Smooth muscle cell (in vitro differentiated cells): Measurements from ENCODE around the gene FAM72A. TPM values are rescaled to one million over a fixed set of nuclear protein-coding genes. Genes with fewer than 3 reads are reported as not detected.
"Not testable (repeated sequence)": the region's sequence is repeated elsewhere in the genome, so short reads cannot be mapped to it uniquely, and the experiment has no call there.

ENCODE experiments used
- DNase-seq: peaks from one replicate; lab custom pipeline; 2025; ENCODE audit not compliant: unreplicated experiment; lab: John Stamatoyannopoulos, UW
- H2AFZ ChIP-seq: fragments of 200-600 bp; sonication (generic); 2 replicates; pipeline ENCODE4 v1.6.0; 2016; ENCODE audit warnings: antibody characterized with exemption, low read depth, mild to moderate bottlenecking
- H3F3A ChIP-seq: fragments of 200-600 bp; sonication (generic); 2 replicates; pipeline ENCODE4 v1.6.0; 2017; ENCODE audit warnings: antibody characterized with exemption, low read depth
- H3K27ac ChIP-seq: fragments of 200-600 bp; sonication (generic); 2 replicates; pipeline ENCODE4 v1.5.1; 2016; ENCODE audit warnings: low read depth, mild to moderate bottlenecking
- H3K27me3 ChIP-seq: fragments of 200-600 bp; sonication (generic); 2 replicates; pipeline ENCODE4 v1.6.1; 2016; ENCODE audit warnings: low read depth, mild to moderate bottlenecking
- H3K36me3 ChIP-seq: fragments of 200-600 bp; sonication (generic); 2 replicates; pipeline ENCODE4 v1.5.1; 2016; ENCODE audit warnings: low read depth
- H3K4me1 ChIP-seq: fragments of 200-600 bp; sonication (generic); 2 replicates; pipeline ENCODE4 v1.5.1; 2016; ENCODE audit warnings: low read depth
- H3K4me2 ChIP-seq: fragments of 200-600 bp; sonication (generic); 2 replicates; pipeline ENCODE4 v1.6.0; 2016; ENCODE audit warnings: mild to moderate bottlenecking
- H3K4me3 ChIP-seq: fragments of 200-600 bp; sonication (generic); 2 replicates; pipeline ENCODE4 v1.5.1; 2016; ENCODE audit warnings: mild to moderate bottlenecking
- H3K79me2 ChIP-seq: fragments of 200-600 bp; sonication (generic); 2 replicates; pipeline ENCODE4 v1.6.0; 2016; ENCODE audit warnings: low read depth, mild to moderate bottlenecking
- H3K9ac ChIP-seq: fragments of 200-600 bp; sonication (generic); 2 replicates; pipeline ENCODE4 v1.6.0; 2016; ENCODE audit warnings: low read depth
- H3K9me3 ChIP-seq: fragments of 200-600 bp; sonication (generic); replicated peaks from 2 replicates; pipeline ENCODE4 v1.5.1; 2016; ENCODE audit warnings: low read depth
- H4K20me1 ChIP-seq: fragments of 200-600 bp; sonication (generic); 2 replicates; pipeline ENCODE4 v1.6.0; 2016; ENCODE audit warnings: low read depth
- CTCF ChIP-seq: fragments of 200-600 bp; sonication (generic); IDR thresholded peaks from 2 replicates; pipeline ENCODE4 v1.5.1; 2017; ENCODE audit warnings: borderline replicate concordance, mild to moderate bottlenecking, antibody characterized with exemption; ENCODE audit not compliant: insufficient read depth, poor library complexity, severe bottlenecking
- WGBS: methylation state at CpG from one replicate; pipeline ENCODE4 v1.1.7; 2016; ENCODE audit warnings: low lambda C conversion rate; 5-methylcytosine and 5-hydroxymethylcytosine counted together
- polyA plus RNA-seq: library from polyadenylated mRNA; unstranded; fragments of >200 nt; fragmentation: Nextera tagmentation; extraction: Ambion mirVana; gene quantifications from 2 replicates; pipeline ENCODE4 v1.2.1, GENCODE V29; 2016
- total RNA-seq: library from RNA; depleted of rRNA; stranded (reverse); fragments of >200 nt; gene quantifications from 2 replicates; pipeline ENCODE4 v1.2.3, GENCODE V29; 2014

Gene FAM72A
- total and polyA plus RNA-seq, 2 experiments from 2014 or later: 2.9 to 3.7 TPM

- not testable (repeated sequence) for H2AFZ ChIP-seq, H4K20me1 ChIP-seq, H3F3A ChIP-seq, H3K4me1 ChIP-seq, DNase-seq, H3K9me3 ChIP-seq, H3K36me3 ChIP-seq, H3K27me3 ChIP-seq, H3K79me2 ChIP-seq, H3K4me3 ChIP-seq
- peak overlapping the region; percentile 41 for H3K9ac ChIP-seq
- WGBS: 18% methylated on average over 9 of the region's 9 CpGs
- H3K4me2 ChIP-seq: peak overlapping the region; percentile 32
- H3K27ac ChIP-seq: peak overlapping the region; percentile 80
These were observed 24.3 kb downstream of the FAM72A start for GRCh38 chr1:206178061-206178989.

- H2AFZ ChIP-seq, H3K4me3 ChIP-seq, H3F3A ChIP-seq, H3K4me2 ChIP-seq, H3K79me2 ChIP-seq, H3K27ac ChIP-seq, H3K27me3 ChIP-seq, H3K9me3 ChIP-seq, H3K4me1 ChIP-seq, DNase-seq, H3K36me3 ChIP-seq, H3K9ac ChIP-seq, H4K20me1 ChIP-seq: not testable (repeated sequence)
- 10% methylated on average over 1 of the region's 2 CpGs for WGBS
These were observed 26.5 kb downstream of the FAM72A start for GRCh38 chr1:206176114-206176502.

- H3F3A ChIP-seq, H3K4me1 ChIP-seq, H3K4me3 ChIP-seq, H3K36me3 ChIP-seq, H3K79me2 ChIP-seq, H3K4me2 ChIP-seq, H3K9ac ChIP-seq, H2AFZ ChIP-seq, H3K9me3 ChIP-seq, DNase-seq, H3K27ac ChIP-seq, H3K27me3 ChIP-seq, H4K20me1 ChIP-seq: not testable (repeated sequence)
- 58% methylated on average over 1 of the region's 4 CpGs for WGBS
These were observed 27.1 kb downstream of the FAM72A start for GRCh38 chr1:206175459-206176113.

- H3F3A ChIP-seq, H3K79me2 ChIP-seq, H3K9me3 ChIP-seq, H3K27me3 ChIP-seq, H3K9ac ChIP-seq, H3K4me1 ChIP-seq, H3K4me3 ChIP-seq, H2AFZ ChIP-seq, H3K4me2 ChIP-seq, H4K20me1 ChIP-seq, H3K36me3 ChIP-seq, H3K27ac ChIP-seq, DNase-seq: not testable (repeated sequence)
- TF ChIP-seq CTCF: peak; percentile 26
- 76% methylated on average over 7 of the region's 7 CpGs for WGBS
These were observed 28.3 kb downstream of the FAM72A start for GRCh38 chr1:206174182-206174868.

- not testable (repeated sequence) for H2AFZ ChIP-seq, DNase-seq, H3K9me3 ChIP-seq, H3K27ac ChIP-seq, H3K4me2 ChIP-seq, H3K27me3 ChIP-seq, H3K36me3 ChIP-seq, H3K79me2 ChIP-seq, H3K9ac ChIP-seq, H3K4me1 ChIP-seq, H3K4me3 ChIP-seq, H3F3A ChIP-seq, H4K20me1 ChIP-seq
- 100% methylated on average over 1 of the region's 2 CpGs for WGBS
These were observed 29.4 kb downstream of the FAM72A start for GRCh38 chr1:206173110-206173719.

- not testable (repeated sequence) for H3K4me3 ChIP-seq, H3K36me3 ChIP-seq, H4K20me1 ChIP-seq, H3F3A ChIP-seq, H3K4me2 ChIP-seq, H3K27ac ChIP-seq, H3K79me2 ChIP-seq, H3K27me3 ChIP-seq, H3K9me3 ChIP-seq, H3K9ac ChIP-seq, H3K4me1 ChIP-seq, DNase-seq, H2AFZ ChIP-seq
- 63% methylated on average over 1 of the region's 3 CpGs for WGBS
These were observed 32.8 kb downstream of the FAM72A start for GRCh38 chr1:206169794-206170193.
